ENCODE data around the gene POLA2. TPM values are rescaled to one million over a fixed set of nuclear protein-coding genes. Genes with fewer than 3 reads are reported as not detected.
"Not testable (repeated sequence)": the region's sequence is repeated elsewhere in the genome, so short reads cannot be mapped to it uniquely, and the experiment has no call there.

Gene POLA2
- total and polyA plus RNA-seq, 7 experiments from 2014 or later: 9.0 to 51.6 (median 16.0) TPM

DNA sequence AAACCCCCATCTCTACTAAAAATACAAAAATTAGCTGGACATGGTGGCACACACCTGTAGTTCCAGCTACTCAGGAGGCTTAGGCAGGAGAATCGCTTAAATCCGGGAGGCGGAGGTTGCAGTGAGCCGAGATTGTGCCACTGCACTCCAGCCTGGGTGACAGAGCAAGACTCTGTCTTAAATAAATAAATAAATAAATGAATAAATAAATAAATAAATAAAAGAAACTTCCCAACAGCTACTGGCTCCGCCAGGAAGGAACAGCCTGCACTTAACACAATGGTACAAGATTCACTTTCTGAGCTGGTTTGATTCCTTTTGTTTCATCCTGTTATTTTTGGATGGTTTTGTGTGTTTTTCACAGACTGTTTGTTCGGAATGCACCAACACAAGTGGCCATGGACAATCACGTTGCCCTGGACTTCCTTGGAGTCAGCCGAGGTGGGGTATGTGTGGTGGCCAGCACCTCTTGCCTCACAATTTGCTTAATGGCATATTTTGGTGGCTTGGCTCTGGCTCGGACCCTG lies 13.5 kb upstream of the POLA2 start:
- H3K27ac Mint-ChIP-seq; H3K27me3 Mint-ChIP-seq; CTCF ChIA-PET; H3K36me3 Mint-ChIP-seq; H3K4me3 ChIP-seq (ENCODE audit: low read length); intact Hi-C loops (cut with micrococcal nuclease); H3K9me3 Mint-ChIP-seq; H3K4me3 Mint-ChIP-seq; H3K4me1 ChIP-seq (ENCODE audit: control insufficient read depth in 2 of 2, insufficient read depth in 2 of 2, low read length in 2 of 2); DNase-seq; H3K27me3 ChIP-seq (ENCODE audit: control insufficient read depth in 2 of 2, insufficient read depth in 2 of 2, low read length in 2 of 2); ATAC-seq; H3K27ac ChIP-seq (ENCODE audit: low read depth, low read length); H3K4me1 Mint-ChIP-seq; H3K36me3 ChIP-seq (ENCODE audit: control insufficient read depth in 2 of 3, insufficient read depth in 3 of 3, low read length in 3 of 3); POLR2A ChIA-PET; H3K9me3 ChIP-seq (ENCODE audit: control insufficient read depth in 2 of 3, low read length in 3 of 3): not testable (repeated sequence)

DNA sequence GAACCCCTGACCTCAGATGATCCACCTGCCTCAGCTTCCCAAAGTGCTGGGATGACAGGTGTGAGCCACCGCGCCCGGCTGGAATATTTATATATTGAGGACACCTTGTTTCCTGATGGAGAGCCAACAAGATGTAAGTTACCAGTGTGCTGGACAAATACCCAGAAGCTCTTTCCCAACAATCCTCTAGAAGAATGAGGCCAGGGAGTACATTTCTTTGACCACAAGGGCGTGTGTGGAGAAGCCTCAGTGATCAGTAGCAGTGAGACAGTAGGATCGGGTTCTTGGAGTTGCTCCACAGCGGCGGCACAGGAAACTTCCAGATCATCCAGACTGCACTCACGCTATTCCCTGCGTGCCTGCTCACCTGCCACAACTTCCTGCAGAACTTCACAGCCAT lies 10.3 kb upstream of the POLA2 start:
- Mint-ChIP-seq H3K4me1 (no peaks in the 10 kb centered on the region), H3K27ac (no peak overlapping the region), H3K36me3 (no peaks in the 10 kb centered on the region), H3K9me3 (no peaks in the 10 kb centered on the region), H3K4me3 (no peak overlapping the region), H3K27me3 (peaks cover 0 to 8% (median 0%) of the 10 kb centered on the region in 5 donors)
- H3K36me3 ChIP-seq (ENCODE audit: control insufficient read depth in 2 of 3, insufficient read depth in 3 of 3, low read length in 3 of 3): no peaks in the 10 kb centered on the region
- H3K4me3 ChIP-seq (ENCODE audit: low read length): no peak overlapping the region
- no peaks in the 10 kb centered on the region for H3K4me1 ChIP-seq (ENCODE audit: control insufficient read depth in 2 of 2, insufficient read depth in 2 of 2, low read length in 2 of 2)
- POLR2A ChIA-PET: interaction anchor here (1.2 kb wide), 1 partner anchor 21 kb away, joined by 3 read pairs; no protein-coding TSS in a partner anchor
- CTCF ChIA-PET: interaction anchor here (1.1 to 1.5 kb wide), 2 partner anchors 14 to 64 kb away, joined by 4 read pairs; no protein-coding TSS in a partner anchor
- ATAC-seq: no peak
- intact Hi-C loops (cut with micrococcal nuclease): loop anchor here in 1 of 2 donors (2.0 kb wide), 1 partner anchor 47 kb away; no protein-coding TSS in a partner anchor
- H3K27ac ChIP-seq (ENCODE audit: low read depth, low read length): no peak overlapping the region
- no peak for DNase-seq
- H3K9me3 ChIP-seq (ENCODE audit: control insufficient read depth in 2 of 3, low read length in 3 of 3): no peaks in the 10 kb centered on the region
- no peaks in the 10 kb centered on the region for H3K27me3 ChIP-seq (ENCODE audit: control insufficient read depth in 2 of 2, insufficient read depth in 2 of 2, low read length in 2 of 2)

DNA sequence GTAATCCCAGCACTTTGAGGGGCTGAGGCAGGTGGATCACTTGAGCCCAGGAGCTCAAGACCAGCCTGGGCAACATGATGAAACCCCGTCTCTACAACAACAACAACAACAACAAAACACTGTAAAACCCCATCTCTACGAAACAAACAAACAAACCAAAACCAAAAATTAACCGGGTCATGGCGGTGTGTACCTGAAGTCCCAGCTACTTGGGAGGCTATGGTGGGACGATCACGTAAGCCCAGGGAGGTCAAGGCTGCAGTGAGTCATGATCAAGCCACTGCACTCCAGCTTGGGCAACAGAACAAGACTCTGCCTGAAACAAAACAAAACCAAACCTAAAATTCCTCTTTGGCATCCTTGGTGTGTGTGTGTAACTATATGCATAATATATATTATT lies 7.0 kb upstream of the POLA2 start:
- intact Hi-C loops (cut with micrococcal nuclease): no loop called here
- POLR2A ChIA-PET: interaction anchor here (0.7 kb wide), 1 partner anchor 13 kb away, joined by 4 read pairs; no protein-coding TSS in a partner anchor
- ATAC-seq: no peak
- DNase-seq: no peak
- H3K4me3 ChIP-seq (ENCODE audit: low read length): no peak overlapping the region
- Mint-ChIP-seq H3K36me3 (no peaks in the 10 kb centered on the region), H3K4me1 (peaks cover 0 to 10% (median 9%) of the 10 kb centered on the region in 7 donors), H3K27ac (no peak overlapping the region), H3K9me3 (no peaks in the 10 kb centered on the region), H3K27me3 (peaks cover 0 to 5% (median 0%) of the 10 kb centered on the region in 5 donors), H3K4me3 (no peak overlapping the region)
- peaks cover 0 to 4% of the 10 kb centered on the region in 2 donors for H3K4me1 ChIP-seq (ENCODE audit: control insufficient read depth in 2 of 2, insufficient read depth in 2 of 2, low read length in 2 of 2)
- no peaks in the 10 kb centered on the region for H3K27me3 ChIP-seq (ENCODE audit: control insufficient read depth in 2 of 2, insufficient read depth in 2 of 2, low read length in 2 of 2)
- CTCF ChIA-PET: no interaction called here
- no peaks in the 10 kb centered on the region for H3K9me3 ChIP-seq (ENCODE audit: control insufficient read depth in 2 of 3, low read length in 3 of 3)
- H3K36me3 ChIP-seq (ENCODE audit: control insufficient read depth in 2 of 3, insufficient read depth in 3 of 3, low read length in 3 of 3): no peaks in the 10 kb centered on the region
- H3K27ac ChIP-seq (ENCODE audit: low read depth, low read length): no peak overlapping the region

DNA sequence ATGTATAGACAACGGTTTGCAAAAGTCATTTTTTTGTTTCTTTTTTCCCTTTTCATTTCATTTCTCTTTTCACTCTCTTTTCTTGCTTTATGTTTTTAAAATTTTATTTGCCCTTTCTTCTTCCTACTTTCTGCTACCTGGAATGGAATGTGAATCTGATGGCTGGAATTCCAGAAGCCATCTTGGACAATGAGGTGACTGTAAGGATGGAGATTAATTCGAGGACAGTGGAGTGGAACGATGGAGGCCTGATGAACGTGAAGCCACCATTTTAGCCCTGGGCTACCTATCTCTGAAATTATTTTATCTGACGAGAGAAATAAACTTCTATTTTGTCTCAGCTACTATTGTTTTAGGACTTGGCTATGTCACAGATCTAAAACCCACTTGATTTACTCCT lies 2.8 kb upstream of the POLA2 start:
- H3K36me3 Mint-ChIP-seq: no peaks in the 10 kb centered on the region
- peaks cover 0 to 5% (median 0%) of the 10 kb centered on the region in 11 donors for H3K9me3 Mint-ChIP-seq
- H3K4me3 ChIP-seq (ENCODE audit: low read length): no peak overlapping the region
- peaks cover 0 to 4% (median 0%) of the 10 kb centered on the region in 3 experiments for H3K36me3 ChIP-seq (ENCODE audit: control insufficient read depth in 2 of 3, insufficient read depth in 3 of 3, low read length in 3 of 3)
- peaks cover 0 to 7% (median 0%) of the 10 kb centered on the region in 5 donors for H3K27me3 Mint-ChIP-seq
- H3K27ac ChIP-seq (ENCODE audit: low read depth, low read length): peak overlapping the region; percentile 24
- DNase-seq (no peak), ATAC-seq (no peak)
- H3K4me1 Mint-ChIP-seq: peaks cover 10 to 40% (median 32%) of the 10 kb centered on the region in 7 donors
- H3K27ac Mint-ChIP-seq: peak overlapping the region in 5 of 9 donors; percentile 16 to 85 (median 65)
- no peaks in the 10 kb centered on the region for H3K9me3 ChIP-seq (ENCODE audit: control insufficient read depth in 2 of 3, low read length in 3 of 3)
- peak overlapping the region in 3 of 10 donors; percentile 9 to 56 (median 45) for H3K4me3 Mint-ChIP-seq
- CTCF ChIA-PET: no interaction called here
- POLR2A ChIA-PET: interaction anchor here (1.4 kb wide), 2 partner anchors 125 to 137 kb away, joined by 3 to 4 read pairs; partner anchors contain the start of genes FAU, MRPL49 and SYVN1
- no peaks in the 10 kb centered on the region for H3K27me3 ChIP-seq (ENCODE audit: control insufficient read depth in 2 of 2, insufficient read depth in 2 of 2, low read length in 2 of 2)
- intact Hi-C loops (cut with micrococcal nuclease): no loop called here
- peaks cover 9 to 18% of the 10 kb centered on the region in 2 donors for H3K4me1 ChIP-seq (ENCODE audit: control insufficient read depth in 2 of 2, insufficient read depth in 2 of 2, low read length in 2 of 2)

DNA sequence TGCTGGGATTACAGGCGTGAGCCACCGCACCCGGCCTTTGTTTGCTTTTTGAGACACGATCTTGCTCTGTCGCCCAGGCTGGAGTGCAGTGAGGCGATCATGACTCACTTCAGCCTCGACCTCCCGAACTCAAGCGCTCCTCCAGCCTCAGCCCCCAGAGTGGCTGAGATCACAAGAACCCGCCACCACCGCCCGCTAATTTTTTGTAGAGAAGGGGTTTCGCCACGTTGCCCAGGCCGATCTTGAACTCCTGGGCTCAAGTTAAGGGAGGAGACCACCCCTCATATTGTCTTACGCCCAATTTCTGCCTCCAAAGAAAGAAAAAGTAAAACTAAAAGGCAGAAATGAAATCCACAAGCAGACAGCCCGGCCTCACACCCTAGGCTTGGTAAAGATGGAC lies 1.5 kb upstream of the POLA2 start:
- no peak for DNase-seq
- Mint-ChIP-seq H3K4me1 (peaks cover 14 to 52% (median 42%) of the 10 kb centered on the region in 7 donors), H3K27ac (peak overlapping the region in 7 of 9 donors; percentile 62 to 98 (median 97))

DNA sequence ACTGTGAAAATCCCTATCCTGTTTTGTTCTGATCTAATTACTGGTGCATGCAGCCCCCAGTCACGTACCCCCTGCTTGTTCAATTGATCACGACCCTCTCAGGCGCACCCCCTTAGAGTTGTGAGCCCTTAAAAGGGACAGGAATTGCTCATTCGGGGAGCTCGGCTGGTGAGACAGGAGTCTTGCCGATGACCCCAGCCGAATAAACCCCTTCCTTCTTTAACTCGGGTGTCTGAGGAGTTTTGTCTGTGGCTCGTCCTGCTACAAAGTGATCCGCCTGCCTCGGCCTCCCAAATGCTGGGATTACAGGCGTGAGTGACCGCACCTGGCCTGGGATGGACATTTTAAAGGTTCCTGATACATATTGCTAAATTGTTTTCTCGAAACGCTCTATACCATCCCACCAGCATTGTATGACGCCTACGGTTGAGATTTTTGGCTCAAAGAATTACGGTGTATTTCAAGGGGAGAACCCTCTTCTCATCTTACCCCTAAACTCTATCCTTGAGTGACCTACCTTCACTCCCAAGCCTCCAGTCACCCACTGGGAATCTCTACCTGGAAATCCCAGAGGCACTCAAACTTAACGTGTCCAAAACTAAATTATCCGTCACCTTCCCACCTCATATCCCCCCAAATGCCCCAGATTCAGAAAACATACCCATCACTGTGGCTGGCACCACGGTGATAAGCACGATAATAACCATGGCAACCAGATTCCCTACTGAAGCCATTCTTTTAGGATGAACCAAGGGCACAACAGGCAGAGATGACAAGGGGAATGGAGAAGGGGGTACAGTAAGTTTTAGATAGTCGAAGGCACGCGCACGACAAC lies 789 bp upstream of the POLA2 start:
- ChIA-PET CTCF (no interaction called here), POLR2A (interaction anchor here (0.9 to 2.2 kb wide), 12 partner anchors 10 to 354 kb away, joined by 3 to 14 read pairs (median 4); partner anchors contain the start of genes CAPN1, DPF2, FAU and MALAT1)
- Histone ChIP-seq H3K27me3 (ENCODE audit: control insufficient read depth in 2 of 2, insufficient read depth in 2 of 2, low read length in 2 of 2) (no peaks in the 10 kb centered on the region), H3K4me1 (ENCODE audit: control insufficient read depth in 2 of 2, insufficient read depth in 2 of 2, low read length in 2 of 2) (peaks cover 9 to 18% of the 10 kb centered on the region in 2 donors), H3K36me3 (ENCODE audit: control insufficient read depth in 2 of 3, insufficient read depth in 3 of 3, low read length in 3 of 3) (peaks cover 0 to 4% (median 0%) of the 10 kb centered on the region in 3 experiments), H3K4me3 (ENCODE audit: low read length) (peak overlapping the region; percentile 88), H3K9me3 (ENCODE audit: control insufficient read depth in 2 of 3, low read length in 3 of 3) (no peaks in the 10 kb centered on the region), H3K27ac (ENCODE audit: low read depth, low read length) (peak overlapping the region; percentile 88)
- intact Hi-C loops (cut with micrococcal nuclease): loop anchor here (1.0 to 10.0 kb wide), 9 partner anchors 53 to 1004 kb away; partner anchors contain the start of genes CDC42EP2 (in 1 of the 2), ESRRA (in 1 of the 2), FAU (in 1 of the 2) and MRPL49 (in 1 of the 2)
- no peak for ATAC-seq
- Mint-ChIP-seq H3K36me3 (peaks cover 0 to 9% (median 4%) of the 10 kb centered on the region in 5 donors), H3K9me3 (peaks cover 0 to 5% (median 0%) of the 10 kb centered on the region in 11 donors), H3K4me1 (peaks cover 17 to 58% (median 46%) of the 10 kb centered on the region in 7 donors), H3K27ac (peak overlapping the region; percentile 91 to 98 (median 97)), H3K4me3 (peak overlapping the region; percentile 83 to 95 (median 92)), H3K27me3 (peaks cover 0 to 2% (median 0%) of the 10 kb centered on the region in 5 donors)
- DNase-seq: no peak

More for the DNA sequence above, 1.5 kb upstream of the POLA2 start:
- peaks cover 0 to 4% (median 0%) of the 10 kb centered on the region in 3 experiments for H3K36me3 ChIP-seq (ENCODE audit: control insufficient read depth in 2 of 3, insufficient read depth in 3 of 3, low read length in 3 of 3)
- H3K9me3 Mint-ChIP-seq: peaks cover 0 to 5% (median 0%) of the 10 kb centered on the region in 11 donors
- no peaks in the 10 kb centered on the region for H3K9me3 ChIP-seq (ENCODE audit: control insufficient read depth in 2 of 3, low read length in 3 of 3)
- H3K36me3 Mint-ChIP-seq: peaks cover 0 to 7% (median 4%) of the 10 kb centered on the region in 5 donors
- no peak overlapping the region for H3K4me3 ChIP-seq (ENCODE audit: low read length)
- H3K27ac ChIP-seq (ENCODE audit: low read depth, low read length): no peak overlapping the region
- H3K27me3 ChIP-seq (ENCODE audit: control insufficient read depth in 2 of 2, insufficient read depth in 2 of 2, low read length in 2 of 2): no peaks in the 10 kb centered on the region
- ATAC-seq: no peak
- H3K4me1 ChIP-seq (ENCODE audit: control insufficient read depth in 2 of 2, insufficient read depth in 2 of 2, low read length in 2 of 2): peaks cover 9 to 18% of the 10 kb centered on the region in 2 donors
- peak overlapping the region in 4 of 10 donors; percentile 91 to 93 (median 92) for H3K4me3 Mint-ChIP-seq
- intact Hi-C loops (cut with micrococcal nuclease): loop anchor here (2.0 to 10.0 kb wide), 3 partner anchors 220 to 1004 kb away; partner anchors contain the start of genes ESRRA (in 1 of the 2), RAB1B (in 1 of the 2) and SAC3D1 (in 1 of the 2)
- peaks cover 0 to 2% (median 0%) of the 10 kb centered on the region in 5 donors for H3K27me3 Mint-ChIP-seq
- CTCF ChIA-PET: no interaction called here
- POLR2A ChIA-PET: interaction anchor here (1.4 to 1.8 kb wide), 2 partner anchors 10 to 138 kb away, joined by 3 to 6 read pairs; partner anchors contain the start of genes FAU and MRPL49

All from naive thymus-derived CD4-positive, alpha-beta T cell (primary cell).